Peyer's patch (tissue), 4 donors: ENCODE data around the gene LCN6.

ENCODE experiments used
- POLR2A ChIP-seq, 2 donors: fragments of 450-650 bp; IDR thresholded peaks; one replicate each; pipeline ENCODE4 v1.5.1; 2017; ENCODE audit warnings: antibody characterized with exemption in 2 of 2, mild to moderate bottlenecking in 2 of 2, moderate library complexity in 2 of 2
- TF ChIP-seq, protein P1 (sequence below), 6 experiments: fragments of 450-650 bp in 4 of 6; fragments of 200-600 bp in 2 of 6; sonication (generic) in 1 of 6; IDR thresholded peaks; one replicate each; pipeline ENCODE4 v1.5.1; 2017 to 2019; ENCODE audit warnings: antibody characterized with exemption in 6 of 6, mild to moderate bottlenecking in 3 of 6, moderate library complexity in 1 of 6

GRCh38 chr9:136742591-136743391 lies 5.5 kb downstream of the LCN6 start, which contains the start of gene LCN10:
- TF ChIP-seq POLR2A (IDR thresholded peaks at IDR 0.05), result no peak
- TF ChIP-seq, protein P1, sequence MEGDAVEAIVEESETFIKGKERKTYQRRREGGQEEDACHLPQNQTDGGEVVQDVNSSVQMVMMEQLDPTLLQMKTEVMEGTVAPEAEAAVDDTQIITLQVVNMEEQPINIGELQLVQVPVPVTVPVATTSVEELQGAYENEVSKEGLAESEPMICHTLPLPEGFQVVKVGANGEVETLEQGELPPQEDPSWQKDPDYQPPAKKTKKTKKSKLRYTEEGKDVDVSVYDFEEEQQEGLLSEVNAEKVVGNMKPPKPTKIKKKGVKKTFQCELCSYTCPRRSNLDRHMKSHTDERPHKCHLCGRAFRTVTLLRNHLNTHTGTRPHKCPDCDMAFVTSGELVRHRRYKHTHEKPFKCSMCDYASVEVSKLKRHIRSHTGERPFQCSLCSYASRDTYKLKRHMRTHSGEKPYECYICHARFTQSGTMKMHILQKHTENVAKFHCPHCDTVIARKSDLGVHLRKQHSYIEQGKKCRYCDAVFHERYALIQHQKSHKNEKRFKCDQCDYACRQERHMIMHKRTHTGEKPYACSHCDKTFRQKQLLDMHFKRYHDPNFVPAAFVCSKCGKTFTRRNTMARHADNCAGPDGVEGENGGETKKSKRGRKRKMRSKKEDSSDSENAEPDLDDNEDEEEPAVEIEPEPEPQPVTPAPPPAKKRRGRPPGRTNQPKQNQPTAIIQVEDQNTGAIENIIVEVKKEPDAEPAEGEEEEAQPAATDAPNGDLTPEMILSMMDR (IDR thresholded peaks at IDR 0.05), result peak in 5 of 6 experiments; percentile 6 to 24 (median 18)
